ENCODE measurements around the gene PUM1.
"Not testable (repeated sequence)": the region's sequence is repeated elsewhere in the genome, so short reads cannot be mapped to it uniquely, and the experiment has no call there.

Gene PUM1

DNA sequence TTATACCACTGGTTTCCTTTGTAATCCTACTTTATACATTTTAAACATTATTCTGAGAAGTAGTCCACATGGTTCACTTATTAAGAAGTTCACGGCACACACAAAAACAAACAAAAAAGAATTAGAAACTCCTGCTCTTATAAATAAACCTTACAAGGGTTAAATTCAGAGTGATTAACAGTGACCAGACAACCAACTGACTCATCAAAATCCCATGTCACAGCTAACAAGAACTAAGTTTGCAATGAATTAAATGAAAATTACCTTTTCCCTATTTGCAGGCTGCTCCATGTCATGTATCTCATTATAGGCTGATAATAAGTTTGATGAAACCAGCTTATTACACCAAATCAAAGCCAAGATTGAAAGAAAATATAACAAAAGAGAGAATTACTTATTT, 77.5 kb downstream of the PUM1 start:
- DNase-seq: no peak

DNA sequence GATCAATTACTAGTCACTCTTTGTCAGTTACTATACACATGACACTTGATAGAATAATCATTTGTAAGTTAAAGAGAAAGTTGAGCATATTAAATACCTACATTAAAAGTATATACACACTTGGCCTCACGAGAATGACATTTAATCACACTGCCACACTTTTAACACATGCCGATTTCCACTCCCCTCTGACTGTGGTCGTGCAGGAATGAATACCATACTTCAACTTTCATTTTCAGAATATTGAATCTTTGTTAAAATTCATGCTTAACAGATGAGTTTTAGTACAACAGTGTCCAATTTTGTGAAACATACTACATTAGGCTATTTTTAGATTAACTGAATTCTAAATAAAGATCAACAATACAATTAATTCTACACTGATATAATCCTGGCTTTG, 78.8 kb downstream of the PUM1 start:
- DNase-seq: no peak

DNA sequence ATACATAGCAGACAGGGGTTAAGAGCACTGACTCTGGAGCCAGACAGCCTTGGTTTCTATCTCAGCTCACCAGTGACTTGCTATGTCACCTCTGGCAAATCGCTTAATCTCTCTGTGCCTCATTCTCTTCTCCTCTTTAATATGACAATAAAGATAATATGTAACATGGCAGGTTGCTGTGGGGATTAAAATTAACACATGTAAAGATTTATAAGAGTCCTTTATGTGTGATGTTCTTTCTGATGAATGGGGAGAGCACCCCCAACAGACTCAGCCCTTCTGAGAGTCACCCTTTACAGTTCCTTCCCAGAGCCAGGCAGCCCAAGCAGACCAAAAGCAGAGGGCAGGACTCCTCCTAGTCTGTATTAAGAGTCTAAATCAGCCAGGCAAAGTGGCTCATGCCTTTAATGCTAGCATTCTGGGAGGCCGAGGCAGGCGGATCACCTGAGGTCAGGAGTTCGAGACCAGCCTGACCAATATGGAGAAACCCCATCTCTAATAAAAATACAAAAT, 80.5 kb downstream of the PUM1 start:
- no peak for DNase-seq

DNA sequence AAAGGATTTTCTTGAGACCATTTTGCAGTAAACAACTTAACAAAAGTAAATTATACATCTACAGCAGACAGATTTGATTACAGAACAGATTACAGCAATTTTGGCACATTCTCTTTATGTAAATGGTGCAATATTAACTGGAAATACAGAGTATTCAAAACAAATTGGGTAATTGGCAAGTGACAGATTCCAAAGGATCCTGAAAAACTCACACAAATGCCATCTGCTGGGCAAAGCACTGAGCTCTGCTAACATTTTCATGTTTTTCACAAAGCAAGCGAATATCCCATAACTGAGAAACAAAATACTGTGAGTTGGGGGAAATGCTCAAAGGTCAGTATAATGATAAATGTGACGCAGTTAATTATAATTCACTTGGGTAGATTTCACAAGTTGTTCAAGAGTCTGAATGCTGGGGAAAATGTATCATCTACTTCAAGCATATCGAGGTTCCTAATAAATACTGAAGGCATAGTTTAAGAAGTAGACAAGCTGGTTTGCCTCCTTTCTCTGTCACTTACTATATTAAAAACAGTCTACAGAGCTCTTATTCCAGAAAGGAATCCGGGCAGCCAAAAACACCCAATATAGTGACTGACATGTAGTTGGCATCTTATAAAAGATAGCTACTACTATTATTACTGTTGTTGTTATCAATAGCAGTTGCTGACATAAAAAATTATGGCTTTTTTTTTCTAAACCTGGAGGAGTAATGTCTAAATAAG, 81.2 kb downstream of the PUM1 start:
- DNase-seq: no peak

DNA sequence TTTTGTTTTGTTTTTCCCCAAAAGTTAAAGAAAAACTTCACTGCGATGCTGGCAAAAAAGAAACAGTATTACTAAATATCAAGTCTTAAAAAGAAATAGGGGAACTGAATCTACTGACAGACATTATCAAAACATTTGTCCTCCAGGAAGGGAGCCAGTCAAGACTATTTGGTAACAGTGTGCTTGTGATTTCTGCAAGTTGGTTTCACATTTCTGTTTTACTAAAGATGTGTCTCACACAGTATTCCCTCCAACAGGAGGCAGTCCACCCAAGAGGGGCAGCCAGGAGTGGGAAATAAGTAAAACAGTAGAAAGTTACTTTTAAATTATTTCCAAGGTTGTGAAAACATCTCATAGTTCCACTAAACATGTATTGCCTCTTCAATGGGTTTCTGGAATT, 82.6 kb downstream of the PUM1 start:
- no peak for DNase-seq

- no peak for DNase-seq
Observed at GRCh38 chr1:30982431-30982830, 83.1 kb downstream of the PUM1 start.

- no peak for DNase-seq
Observed at GRCh38 chr1:30981172-30981571, 84.3 kb downstream of the PUM1 start.

GRCh38 chr1:30977511-30977910, 88.0 kb downstream of the PUM1 start:
- no peak for DNase-seq

GRCh38 chr1:30977105-30977504, 88.4 kb downstream of the PUM1 start:
- no peak for DNase-seq

DNA sequence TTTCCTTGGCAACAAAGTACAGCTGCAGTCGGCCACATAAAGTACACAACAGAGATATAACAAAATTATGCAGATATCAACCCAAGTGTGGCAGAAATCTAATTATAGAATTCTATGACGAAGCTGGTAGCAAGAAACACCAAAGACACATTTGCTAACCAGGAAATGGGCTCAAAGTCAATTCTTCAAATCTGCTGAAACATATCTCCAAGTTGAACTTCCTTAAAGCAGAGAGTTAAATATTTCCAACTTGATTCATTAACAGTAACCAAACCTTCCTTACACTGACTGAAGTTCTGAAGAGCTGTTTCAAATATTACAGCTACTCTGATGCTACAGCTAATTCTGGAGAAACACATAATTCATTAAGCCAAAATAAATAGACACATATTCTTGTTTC, 89.4 kb downstream of the PUM1 start:
- no peak for DNase-seq

DNA sequence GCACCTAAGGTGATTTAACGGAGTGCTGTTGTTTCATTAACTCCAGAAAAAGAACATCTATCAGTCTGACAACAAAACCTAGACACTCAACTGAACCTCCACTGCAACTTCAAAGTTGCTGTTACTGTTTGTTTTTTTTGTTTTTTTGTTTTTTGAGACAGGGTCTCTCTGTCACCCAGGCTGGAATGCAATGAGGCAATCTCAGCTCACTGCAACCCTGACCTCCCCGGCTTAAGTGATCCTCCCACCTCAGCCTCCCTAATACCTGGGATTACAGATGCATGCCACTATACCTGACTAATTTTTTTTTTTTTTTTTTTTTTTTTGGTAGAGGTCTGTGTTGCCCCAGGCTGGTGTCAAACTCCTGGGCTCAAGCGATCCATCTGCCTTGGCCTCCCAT, 90.3 kb downstream of the PUM1 start:
- DNase-seq: no peak

- DNase-seq: no peak
Observed at GRCh38 chr1:30974536-30974935, 91.0 kb downstream of the PUM1 start.

DNA sequence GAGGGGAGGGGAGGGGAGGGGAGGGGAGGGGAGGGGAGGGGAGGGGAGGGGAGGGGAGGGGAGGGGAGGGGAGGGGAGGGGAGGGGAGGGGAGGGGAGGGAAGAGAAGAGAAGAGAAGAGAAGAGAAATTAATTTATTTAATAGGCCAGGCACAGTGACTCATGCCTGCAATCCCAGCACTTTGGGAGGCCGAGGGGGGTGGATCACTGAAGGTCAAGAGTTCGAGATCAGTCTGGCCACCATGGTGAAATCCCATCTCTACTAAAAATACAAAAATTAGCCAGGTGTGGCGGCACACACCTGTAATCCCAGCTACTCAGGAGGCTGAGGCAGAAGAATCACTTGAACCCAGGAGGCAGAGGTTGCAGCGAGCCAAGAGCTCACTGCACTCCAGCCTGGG, 93.2 kb downstream of the PUM1 start:
- DNase-seq: not testable (repeated sequence)

- no peak for DNase-seq
Observed at GRCh38 chr1:30971496-30971895, 94.0 kb downstream of the PUM1 start.

GRCh38 chr1:30969903-30970302, 95.6 kb downstream of the PUM1 start:
- no peak for DNase-seq

DNA sequence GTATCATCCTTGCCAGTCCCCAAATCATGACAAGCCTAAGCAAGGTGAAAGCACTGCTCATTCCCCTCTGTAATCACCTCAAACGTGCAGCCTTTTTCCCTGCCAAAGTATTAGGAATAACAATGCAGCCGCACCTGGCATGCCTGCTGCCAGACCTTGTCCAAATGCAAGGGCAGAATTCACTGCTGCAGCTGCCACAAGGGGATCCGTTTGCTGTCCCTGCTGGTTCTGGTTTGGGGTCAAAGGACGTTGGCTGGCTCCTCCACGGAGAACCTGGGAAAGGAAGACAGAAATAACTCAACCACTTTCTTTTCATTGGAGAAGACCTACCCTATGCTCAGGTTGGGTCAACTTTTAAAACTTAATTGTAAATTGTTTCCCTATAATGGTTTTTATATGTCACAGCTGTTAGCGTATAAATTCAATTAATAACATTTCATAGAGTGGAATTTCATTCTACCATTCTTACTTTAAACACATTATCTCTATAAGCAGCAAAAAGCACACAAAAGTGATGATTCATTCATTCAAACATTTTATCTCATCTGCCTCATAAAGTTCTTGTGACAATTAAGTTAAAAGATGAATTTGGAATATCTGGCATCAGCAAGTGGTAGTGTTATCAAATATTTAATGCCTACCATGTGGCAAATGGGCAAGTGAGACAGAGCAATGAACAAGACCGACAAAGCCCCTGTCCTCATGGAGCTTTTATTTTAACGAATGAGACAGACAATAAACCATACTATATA, 97.1 kb downstream of the PUM1 start:
- no peak for DNase-seq

DNA sequence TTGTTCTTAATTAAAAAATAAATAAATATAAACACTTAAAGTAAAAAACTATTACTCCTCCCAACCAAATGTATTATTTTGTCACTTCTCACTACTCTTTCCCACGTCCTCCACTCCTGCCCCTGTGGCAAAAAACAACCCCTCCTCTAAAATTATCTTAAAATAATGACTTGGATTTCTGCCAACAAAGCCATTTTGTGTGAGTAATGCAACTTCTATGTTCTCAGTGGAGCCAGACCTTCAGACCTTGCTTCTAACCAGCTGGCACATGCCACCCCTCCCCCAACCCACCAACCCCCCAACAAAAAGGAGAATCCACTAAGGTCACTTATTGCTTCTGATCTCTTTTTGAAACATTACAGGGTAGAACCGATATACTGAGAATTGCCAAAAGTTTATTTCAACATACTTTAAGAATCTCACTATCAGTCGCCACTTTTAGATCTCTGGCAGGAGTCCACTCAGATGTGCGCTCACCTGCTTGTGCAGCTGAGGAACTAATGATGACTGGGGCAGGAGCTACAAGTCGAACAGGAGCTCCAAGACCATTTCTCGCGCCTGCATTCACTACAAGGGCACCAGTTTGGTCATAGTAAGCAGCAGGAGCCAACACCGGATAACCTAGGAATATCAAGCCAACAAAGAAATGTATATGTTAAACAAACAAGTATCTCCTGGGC, 98.7 kb downstream of the PUM1 start:
- DNase-seq: no peak

DNA sequence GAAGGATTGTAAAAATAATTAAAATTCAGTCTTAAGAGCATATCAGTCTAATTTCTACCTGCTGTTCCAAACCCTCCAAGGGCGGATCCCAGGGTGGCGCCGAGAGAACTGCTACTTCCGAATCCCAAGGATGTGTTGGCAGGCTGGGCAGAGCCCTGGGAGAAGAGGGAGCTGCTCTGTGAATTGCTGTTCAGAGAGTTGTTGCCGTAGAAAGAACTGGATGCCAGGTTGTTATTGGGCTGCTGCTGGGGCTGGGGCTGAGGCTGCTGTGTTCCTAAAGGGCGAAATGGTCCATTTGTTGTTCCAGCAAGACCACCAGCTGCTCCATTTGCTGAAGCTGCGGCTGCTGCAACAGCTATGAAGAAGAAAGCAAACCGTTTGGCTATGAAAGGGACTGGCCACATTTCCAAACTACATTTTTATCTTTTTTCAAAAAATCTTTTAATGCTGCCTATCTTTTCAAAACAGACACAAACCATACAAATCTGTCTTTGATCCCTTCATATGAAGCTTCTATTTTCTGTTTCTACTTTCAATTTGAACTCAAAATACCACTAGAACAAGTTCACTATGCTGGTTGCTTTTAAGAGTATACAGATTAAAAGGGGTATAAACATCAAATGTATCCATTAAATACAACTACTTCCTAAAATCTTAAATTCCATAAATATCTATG, 99.5 kb downstream of the PUM1 start:
- DNase-seq: no peak

DNA sequence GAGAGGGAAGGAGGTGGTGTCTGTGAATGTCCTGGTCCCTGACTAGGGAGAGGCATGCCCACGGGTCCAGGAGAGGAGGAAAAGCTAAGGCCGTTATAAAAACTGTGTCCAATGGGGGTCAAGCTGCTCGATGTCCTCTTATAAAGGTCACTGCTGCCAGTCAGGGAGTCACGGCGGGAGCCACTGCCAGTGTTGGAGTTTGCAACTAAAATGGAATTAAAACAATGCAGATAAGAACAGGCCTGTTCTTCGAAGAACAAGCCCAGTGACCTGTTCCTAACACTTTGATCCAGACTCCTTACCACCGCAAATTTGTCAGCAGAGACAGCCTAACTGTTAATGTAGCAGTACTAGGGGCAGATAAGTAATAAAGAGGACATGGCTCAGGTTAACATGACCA, 100.8 kb downstream of the PUM1 start:
- DNase-seq: no peak

DNA sequence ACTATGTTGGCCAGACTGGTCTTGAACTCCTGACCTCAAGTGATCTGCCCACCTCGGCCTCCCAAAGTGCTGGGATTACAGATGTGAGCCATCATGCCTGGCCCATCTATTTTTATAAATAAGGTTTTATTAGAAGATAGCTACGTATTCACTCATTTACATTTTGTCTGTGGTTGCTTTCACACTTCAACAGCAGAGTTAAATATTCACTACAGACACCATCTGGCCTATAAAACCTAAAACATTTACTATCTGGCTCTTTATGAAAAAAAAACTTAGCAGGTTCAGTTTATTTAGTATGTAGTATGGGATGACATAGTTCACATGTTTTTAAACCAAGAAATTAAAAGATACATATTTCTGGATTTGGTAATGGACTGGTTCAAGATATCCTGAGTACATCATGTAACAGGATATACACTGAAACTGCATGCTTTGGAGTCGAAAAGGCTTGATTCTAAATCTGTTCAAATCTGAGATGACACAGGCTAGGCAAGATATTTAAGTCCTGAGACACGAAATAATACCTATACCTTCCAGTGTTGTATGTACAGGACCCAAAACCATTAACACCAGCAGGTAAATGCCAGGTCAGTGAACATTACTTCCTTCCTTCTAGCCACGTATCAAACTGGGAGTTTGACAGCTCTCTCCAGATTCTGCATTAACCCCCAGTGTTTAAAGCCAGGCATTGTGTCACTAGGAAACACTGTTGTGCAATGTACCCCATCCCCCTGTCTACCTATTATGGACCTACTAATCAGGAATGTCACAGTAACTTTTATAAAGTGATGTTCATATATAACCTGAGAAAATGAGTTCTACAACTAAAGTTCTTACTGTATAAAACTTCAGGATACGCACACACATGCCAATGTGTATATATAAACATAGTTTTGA, 102.7 kb downstream of the PUM1 start:
- no peak for DNase-seq

- no peak for DNase-seq
Observed at GRCh38 chr1:30957560-30958222, 107.8 kb downstream of the PUM1 start.

All from CD4-positive, alpha-beta T cell treated with Interleukin-17A for 1 hour (primary cell).